ENCODE data around the gene TM2D3. TPM values are rescaled to one million over a fixed set of nuclear protein-coding genes. Genes with fewer than 3 reads are reported as not detected.

TM2D3 gene
- total and polyA plus RNA-seq, 10 of the 15 experiments (the other 5 are each of a cell fraction or from before 2014, with no cell fraction given) = 28.3 to 84.5 (median 45.0) TPM

- no TSS peak for BruUV-seq (replicated peaks)
- H3K4me1 ChIP-seq (ENCODE audit: control insufficient read depth, insufficient read depth, low read length) = no peaks in the 10 kb centered on the region
- in situ Hi-C loops (cut with MboI) = no loop called here
These were observed 17.6 kb upstream of the TM2D3 start for GRCh38 chr15:101669744-101670143.

GRCh38 chr15:101667881-101668280, 15.7 kb upstream of the TM2D3 start:
- Histone ChIP-seq H3K36me3 (ENCODE audit: control insufficient read depth in 2 of 2, insufficient read depth in 2 of 2, low read length in 1 of 2) (peaks cover 0 to 2% of the 10 kb centered on the region in 2 experiments; a peak in 1 of 4 replicates), H3K9ac (ENCODE audit: control insufficient read depth, insufficient read depth, low read length) (no peak overlapping the region), H3K79me2 (ENCODE audit: control insufficient read depth, insufficient read depth, low read length) (no peaks in the 10 kb centered on the region), H3K9me3 (replicated peaks; ENCODE audit: control insufficient read depth, insufficient read depth, low read length) (no peaks in the 10 kb centered on the region), H3K27ac (ENCODE audit: control insufficient read depth, insufficient read depth) (no peak overlapping the region), H2AFZ (ENCODE audit: control insufficient read depth, low read depth, low read length) (no peak overlapping the region), H3K4me2 (ENCODE audit: control insufficient read depth, insufficient read depth) (no peak overlapping the region), H3K4me3 (no peak overlapping the region), H3K4me1 (ENCODE audit: control insufficient read depth, insufficient read depth, low read length) (no peaks in the 10 kb centered on the region), H3K27me3 (replicated peaks in 1 of 2; ENCODE audit: control insufficient read depth in 2 of 2, insufficient read depth in 2 of 2, low read length in 1 of 2) (no peaks in the 10 kb centered on the region), H4K20me1 (ENCODE audit: control insufficient read depth, insufficient read depth) (no peaks in the 10 kb centered on the region)
- in situ Hi-C loops (cut with MboI) = no loop called here
- no peak for ATAC-seq
- ChIA-PET RAD21 (ENCODE audit: unreplicated experiment) (no interaction called here), CTCF (interaction anchor here (1.2 to 1.4 kb wide), 3 partner anchors 9 to 26 kb away, joined by 3 to 5 read pairs (median 4); no protein-coding TSS in a partner anchor), POLR2A (no interaction called here), SMC1A (ENCODE audit: uncharacterized antibody, unreplicated experiment) (interaction anchor here (1.5 to 2.5 kb wide), 2 partner anchors 11 to 15 kb away, joined by 5 to 7 read pairs; no protein-coding TSS in a partner anchor)
- BruUV-seq (replicated peaks) = TSS peak; percentile 38
- no peak for DNase-seq (ENCODE audit: low read depth, low spot score)
- WGBS (ENCODE audit: insufficient coverage, insufficient replicate concordance, low lambda C conversion rate, missing lambda C conversion rate) = 74% methylated on average over 1 of the region's 1 CpG
- no peak for FAIRE-seq
- intact Hi-C loops (cut with micrococcal nuclease; ENCODE audit: unreplicated experiment) = no loop called here
- TF ChIP-seq FOXM1 (IDR thresholded peaks at IDR 0.05; ENCODE audit: low read depth, low read length) (no peak), SPI1 (IDR thresholded peaks at IDR 0.05; ENCODE audit: borderline replicate concordance, insufficient read depth, low read depth, low read length) (0 out of 2 replicates have a peak, but pooled peaks have one; percentile 8), HDAC6 (IDR thresholded peaks at IDR 0.05; ENCODE audit: unreplicated experiment) (no peak), ZBTB33 (IDR thresholded peaks at IDR 0.05) (no peak), RAD21 (IDR thresholded peaks at IDR 0.05; ENCODE audit: insufficient read depth, low read depth, low read length) (no peak)
- TF ChIP-seq, protein P1, sequence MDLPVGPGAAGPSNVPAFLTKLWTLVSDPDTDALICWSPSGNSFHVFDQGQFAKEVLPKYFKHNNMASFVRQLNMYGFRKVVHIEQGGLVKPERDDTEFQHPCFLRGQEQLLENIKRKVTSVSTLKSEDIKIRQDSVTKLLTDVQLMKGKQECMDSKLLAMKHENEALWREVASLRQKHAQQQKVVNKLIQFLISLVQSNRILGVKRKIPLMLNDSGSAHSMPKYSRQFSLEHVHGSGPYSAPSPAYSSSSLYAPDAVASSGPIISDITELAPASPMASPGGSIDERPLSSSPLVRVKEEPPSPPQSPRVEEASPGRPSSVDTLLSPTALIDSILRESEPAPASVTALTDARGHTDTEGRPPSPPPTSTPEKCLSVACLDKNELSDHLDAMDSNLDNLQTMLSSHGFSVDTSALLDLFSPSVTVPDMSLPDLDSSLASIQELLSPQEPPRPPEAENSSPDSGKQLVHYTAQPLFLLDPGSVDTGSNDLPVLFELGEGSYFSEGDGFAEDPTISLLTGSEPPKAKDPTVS (IDR thresholded peaks at IDR 0.05; ENCODE audit: low read depth, low read length) = no peak
- TF ChIP-seq, protein P2, sequence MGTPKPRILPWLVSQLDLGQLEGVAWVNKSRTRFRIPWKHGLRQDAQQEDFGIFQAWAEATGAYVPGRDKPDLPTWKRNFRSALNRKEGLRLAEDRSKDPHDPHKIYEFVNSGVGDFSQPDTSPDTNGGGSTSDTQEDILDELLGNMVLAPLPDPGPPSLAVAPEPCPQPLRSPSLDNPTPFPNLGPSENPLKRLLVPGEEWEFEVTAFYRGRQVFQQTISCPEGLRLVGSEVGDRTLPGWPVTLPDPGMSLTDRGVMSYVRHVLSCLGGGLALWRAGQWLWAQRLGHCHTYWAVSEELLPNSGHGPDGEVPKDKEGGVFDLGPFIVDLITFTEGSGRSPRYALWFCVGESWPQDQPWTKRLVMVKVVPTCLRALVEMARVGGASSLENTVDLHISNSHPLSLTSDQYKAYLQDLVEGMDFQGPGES (IDR thresholded peaks at IDR 0.05) = no peak
- TF ChIP-seq, protein P3, sequence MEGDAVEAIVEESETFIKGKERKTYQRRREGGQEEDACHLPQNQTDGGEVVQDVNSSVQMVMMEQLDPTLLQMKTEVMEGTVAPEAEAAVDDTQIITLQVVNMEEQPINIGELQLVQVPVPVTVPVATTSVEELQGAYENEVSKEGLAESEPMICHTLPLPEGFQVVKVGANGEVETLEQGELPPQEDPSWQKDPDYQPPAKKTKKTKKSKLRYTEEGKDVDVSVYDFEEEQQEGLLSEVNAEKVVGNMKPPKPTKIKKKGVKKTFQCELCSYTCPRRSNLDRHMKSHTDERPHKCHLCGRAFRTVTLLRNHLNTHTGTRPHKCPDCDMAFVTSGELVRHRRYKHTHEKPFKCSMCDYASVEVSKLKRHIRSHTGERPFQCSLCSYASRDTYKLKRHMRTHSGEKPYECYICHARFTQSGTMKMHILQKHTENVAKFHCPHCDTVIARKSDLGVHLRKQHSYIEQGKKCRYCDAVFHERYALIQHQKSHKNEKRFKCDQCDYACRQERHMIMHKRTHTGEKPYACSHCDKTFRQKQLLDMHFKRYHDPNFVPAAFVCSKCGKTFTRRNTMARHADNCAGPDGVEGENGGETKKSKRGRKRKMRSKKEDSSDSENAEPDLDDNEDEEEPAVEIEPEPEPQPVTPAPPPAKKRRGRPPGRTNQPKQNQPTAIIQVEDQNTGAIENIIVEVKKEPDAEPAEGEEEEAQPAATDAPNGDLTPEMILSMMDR (IDR thresholded peaks at IDR 0.05 in 2 of 3, conservative IDR thresholded peaks at IDR 0.05 in 1 of 3; ENCODE audit: control insufficient read depth in 2 of 3, extremely low read depth in 1 of 3, insufficient read depth in 1 of 3, low read depth in 3 of 3, low read length in 3 of 3) = no peak

More at GRCh38 chr15:101669744-101670143, 17.6 kb upstream of the TM2D3 start:
- POLR2A ChIA-PET = no interaction called here
- CTCF ChIA-PET = interaction anchor here (1.5 kb wide), 1 partner anchor 56 kb away, joined by 3 read pairs; no protein-coding TSS in a partner anchor
- H3K27me3 ChIP-seq (replicated peaks in 1 of 2; ENCODE audit: control insufficient read depth in 2 of 2, insufficient read depth in 2 of 2, low read length in 1 of 2) = no peaks in the 10 kb centered on the region
- H3K27ac ChIP-seq (ENCODE audit: control insufficient read depth, insufficient read depth) = no peak overlapping the region
- no peak for FAIRE-seq
- RAD21 ChIA-PET (ENCODE audit: unreplicated experiment) = no interaction called here
- no peak for DNase-seq (ENCODE audit: low read depth, low spot score)
- peaks cover 0 to 6% of the 10 kb centered on the region in 2 experiments; a peak in 2 of 4 replicates for H3K36me3 ChIP-seq (ENCODE audit: control insufficient read depth in 2 of 2, insufficient read depth in 2 of 2, low read length in 1 of 2)
- H3K4me3 ChIP-seq = no peak overlapping the region
- SMC1A ChIA-PET (ENCODE audit: uncharacterized antibody, unreplicated experiment) = interaction anchor here (0.9 to 1.1 kb wide), 2 partner anchors 13 to 28 kb away, joined by 3 read pairs; no protein-coding TSS in a partner anchor
- intact Hi-C loops (cut with micrococcal nuclease; ENCODE audit: unreplicated experiment) = no loop called here
- H3K4me2 ChIP-seq (ENCODE audit: control insufficient read depth, insufficient read depth) = no peak overlapping the region
- no peak for TF ChIP-seq POLR2AphosphoS2 (IDR thresholded peaks at IDR 0.05; ENCODE audit: low read depth, low read length)
- no peak for TF ChIP-seq FOS (IDR thresholded peaks at IDR 0.05; ENCODE audit: borderline replicate concordance, extremely low read depth, insufficient read length)
- TF ChIP-seq TAF1 (IDR thresholded peaks at IDR 0.05; ENCODE audit: borderline replicate concordance, low read depth, low read length) = no peak
- no peak for ATAC-seq
- H4K20me1 ChIP-seq (ENCODE audit: control insufficient read depth, insufficient read depth) = no peaks in the 10 kb centered on the region
- H3K9me3 ChIP-seq (replicated peaks; ENCODE audit: control insufficient read depth, insufficient read depth, low read length) = no peaks in the 10 kb centered on the region
- no peaks in the 10 kb centered on the region for H3K79me2 ChIP-seq (ENCODE audit: control insufficient read depth, insufficient read depth, low read length)
- H2AFZ ChIP-seq (ENCODE audit: control insufficient read depth, low read depth, low read length) = no peak overlapping the region
- H3K9ac ChIP-seq (ENCODE audit: control insufficient read depth, insufficient read depth, low read length) = no peak overlapping the region
- WGBS (ENCODE audit: insufficient coverage, insufficient replicate concordance, low lambda C conversion rate, missing lambda C conversion rate) = 94% methylated on average over 3 of the region's 3 CpGs
